GM19324 (cell line): ENCODE measurements around the gene PDAP1.
"Not testable (repeated sequence)": the region's sequence is repeated elsewhere in the genome, so short reads cannot be mapped to it uniquely, and the experiment has no call there.

Experiments used
- ATAC-seq: cut with Tn5 transposase; IDR thresholded peaks from one replicate; pipeline ENCODE4 v1.9.1; 2021; ENCODE audit warnings: mild to moderate bottlenecking, moderate library complexity; ENCODE audit not compliant: unreplicated experiment, low FRiP score

Gene PDAP1

GRCh38 chr7:99357701-99358490, 50.5 kb downstream of the PDAP1 start:
- ATAC-seq: no peak

GRCh38 chr7:99355098-99355497, 53.3 kb downstream of the PDAP1 start:
- ATAC-seq: no peak

- ATAC-seq: no peak
Measured at GRCh38 chr7:99352247-99352646, 56.1 kb downstream of the PDAP1 start.

GRCh38 chr7:99350641-99351040, 57.8 kb downstream of the PDAP1 start:
- not testable (repeated sequence) for ATAC-seq
